Kidney epithelial cell (primary cell): Measurements from ENCODE around the gene IL34. TPM values are rescaled to one million over a fixed set of nuclear protein-coding genes. Genes with fewer than 3 reads are reported as not detected.

ENCODE experiments used
- DNase-seq: peaks from one replicate; pipeline ENCODE4 v3.0.0-alpha.2; 2010; ENCODE audit warnings: low read depth
- H3K27me3 ChIP-seq: 2 replicates; pipeline ENCODE4 v1.6.0; 2011; ENCODE audit warnings: low read length; ENCODE audit not compliant: control insufficient read depth, insufficient read depth
- H3K36me3 ChIP-seq: 2 replicates; pipeline ENCODE4 v1.5.1; 2011; ENCODE audit warnings: low read length; ENCODE audit not compliant: control insufficient read depth, insufficient read depth
- H3K4me3 ChIP-seq: 2 replicates; pipeline ENCODE4 v1.5.1; 2011; ENCODE audit warnings: low read depth, mild to moderate bottlenecking, control low read depth, low read length
- total RNA-seq: library from RNA; depleted of rRNA; stranded (reverse); fragments of >200 nt; gene quantifications from 2 replicates; pipeline ENCODE4 v1.2.3, GENCODE V29; 2015
- TF ChIP-seq, protein P1 (sequence below): IDR thresholded peaks from 2 replicates; pipeline ENCODE4 v1.5.1; 2011; ENCODE audit warnings: mild to moderate bottlenecking, moderate library complexity, low read length, control low read depth, inconsistent platforms; ENCODE audit not compliant: insufficient read depth, poor library complexity, severe bottlenecking

Gene IL34
- total RNA-seq, 1 donor from 2014 or later: 0.25 TPM

DNA sequence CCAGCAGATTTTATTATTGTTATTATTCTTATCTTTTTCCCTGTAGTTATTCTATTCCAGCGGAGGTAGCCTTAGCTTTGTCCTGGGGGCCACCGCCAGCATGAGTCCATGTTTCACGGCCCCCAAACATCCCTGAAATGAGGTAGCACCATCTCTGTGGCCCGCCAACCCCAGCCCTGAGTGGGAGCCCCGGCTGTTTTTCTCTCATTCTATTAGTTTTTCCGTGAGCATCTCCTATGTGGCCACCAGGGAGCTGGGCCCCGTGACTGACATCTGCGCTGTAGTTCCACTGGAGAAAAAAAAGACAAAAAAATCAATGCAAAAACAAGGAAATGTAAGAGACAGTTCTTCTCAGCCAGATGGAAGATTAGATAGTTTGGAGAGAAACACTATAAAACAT lies 43.5 kb upstream of the IL34 start:
- TF ChIP-seq, protein P1, sequence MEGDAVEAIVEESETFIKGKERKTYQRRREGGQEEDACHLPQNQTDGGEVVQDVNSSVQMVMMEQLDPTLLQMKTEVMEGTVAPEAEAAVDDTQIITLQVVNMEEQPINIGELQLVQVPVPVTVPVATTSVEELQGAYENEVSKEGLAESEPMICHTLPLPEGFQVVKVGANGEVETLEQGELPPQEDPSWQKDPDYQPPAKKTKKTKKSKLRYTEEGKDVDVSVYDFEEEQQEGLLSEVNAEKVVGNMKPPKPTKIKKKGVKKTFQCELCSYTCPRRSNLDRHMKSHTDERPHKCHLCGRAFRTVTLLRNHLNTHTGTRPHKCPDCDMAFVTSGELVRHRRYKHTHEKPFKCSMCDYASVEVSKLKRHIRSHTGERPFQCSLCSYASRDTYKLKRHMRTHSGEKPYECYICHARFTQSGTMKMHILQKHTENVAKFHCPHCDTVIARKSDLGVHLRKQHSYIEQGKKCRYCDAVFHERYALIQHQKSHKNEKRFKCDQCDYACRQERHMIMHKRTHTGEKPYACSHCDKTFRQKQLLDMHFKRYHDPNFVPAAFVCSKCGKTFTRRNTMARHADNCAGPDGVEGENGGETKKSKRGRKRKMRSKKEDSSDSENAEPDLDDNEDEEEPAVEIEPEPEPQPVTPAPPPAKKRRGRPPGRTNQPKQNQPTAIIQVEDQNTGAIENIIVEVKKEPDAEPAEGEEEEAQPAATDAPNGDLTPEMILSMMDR: no peak
- H3K4me3 ChIP-seq: no peak overlapping the region
- H3K27me3 ChIP-seq: peaks cover 6% of the 10 kb centered on the region
- no peaks in the 10 kb centered on the region for H3K36me3 ChIP-seq
- DNase-seq: no peak

DNA sequence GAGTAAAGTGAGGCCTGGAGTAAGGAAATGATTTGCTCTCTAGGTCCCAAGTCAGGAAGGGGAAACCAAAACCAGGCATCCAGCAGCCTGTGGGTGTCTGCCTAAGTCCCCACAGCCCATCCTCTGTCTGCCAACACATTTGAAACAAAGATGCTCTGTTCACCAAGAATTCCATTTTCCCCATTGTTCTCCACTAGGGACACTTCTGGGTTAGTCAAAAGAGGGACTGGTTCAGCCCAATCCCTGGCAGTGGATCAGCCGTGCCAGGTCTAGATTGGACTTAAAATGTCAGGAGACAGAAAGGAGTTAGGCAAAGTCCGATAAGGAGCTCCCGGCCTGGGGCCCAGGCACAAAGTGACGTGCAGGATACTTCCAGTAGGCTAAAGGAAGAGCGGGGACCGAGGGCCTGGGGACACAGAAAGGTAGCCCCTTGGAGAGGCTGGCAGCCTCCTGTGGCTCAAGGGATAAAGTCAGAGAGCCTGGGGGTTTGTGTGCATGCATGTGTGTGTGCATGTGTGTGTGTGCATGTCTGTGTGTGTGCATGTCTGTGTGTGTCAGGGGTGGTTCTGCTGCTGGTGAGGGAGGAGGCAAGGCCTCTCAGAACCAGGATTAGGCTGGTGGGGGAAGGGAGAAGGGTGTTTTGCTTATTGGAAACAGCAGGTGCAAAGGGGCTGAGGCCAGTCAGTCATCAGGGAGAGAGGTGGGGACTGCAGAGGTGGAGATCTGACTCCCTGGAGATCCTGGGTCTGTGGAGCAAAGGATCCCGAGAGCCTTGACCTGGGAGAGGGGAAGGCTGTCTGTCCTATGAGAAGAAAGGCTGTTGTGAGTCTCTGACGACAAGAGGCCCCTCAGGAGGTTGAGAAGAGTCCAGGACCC lies 41.7 kb upstream of the IL34 start:
- DNase-seq: no peak
- TF ChIP-seq, protein P1: no peak
- no peak overlapping the region for H3K4me3 ChIP-seq
- peaks cover 6% of the 10 kb centered on the region for H3K27me3 ChIP-seq
- H3K36me3 ChIP-seq: no peaks in the 10 kb centered on the region

DNA sequence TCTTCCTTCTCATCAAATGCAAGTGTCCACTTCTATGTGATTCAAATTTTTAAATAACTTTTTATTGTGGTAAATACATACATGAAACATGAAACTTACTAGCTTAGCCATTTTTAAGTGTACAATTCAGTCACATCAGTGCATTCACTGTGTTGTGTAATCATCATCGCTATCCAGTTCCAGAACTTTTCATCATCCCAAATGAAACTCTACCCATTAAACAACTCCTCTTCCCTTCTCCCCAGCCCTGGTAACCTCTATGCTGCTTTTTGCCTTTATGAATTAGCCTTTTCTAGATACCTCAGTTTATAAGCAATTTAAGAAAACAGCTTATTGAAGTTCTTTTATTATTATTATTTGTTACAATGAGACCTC lies 41.1 kb upstream of the IL34 start:
- Histone ChIP-seq H3K36me3 (no peaks in the 10 kb centered on the region), H3K27me3 (peaks cover 2% of the 10 kb centered on the region), H3K4me3 (no peak overlapping the region)
- no peak for DNase-seq
- TF ChIP-seq, protein P1: no peak

DNA sequence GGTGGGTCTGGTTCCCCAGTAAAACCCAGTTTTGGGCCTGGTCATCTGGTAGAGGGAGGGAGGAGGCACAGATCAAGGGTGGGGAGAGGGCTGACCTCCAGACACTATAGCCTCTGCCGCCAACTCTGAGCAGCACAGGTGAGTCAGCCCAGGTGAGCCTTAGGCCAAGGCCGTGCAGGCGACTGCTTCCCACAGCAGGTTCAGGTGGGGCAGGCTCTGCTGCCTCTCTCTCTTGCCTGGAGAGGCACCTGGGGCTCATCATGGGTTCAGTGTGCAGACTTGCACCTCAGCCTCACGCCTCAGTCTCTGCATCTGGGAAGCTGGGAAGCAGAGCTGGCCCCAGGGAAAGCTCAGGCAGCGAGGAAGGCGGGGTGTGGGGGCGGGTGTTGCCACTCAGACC lies 37.8 kb upstream of the IL34 start:
- Histone ChIP-seq H3K36me3 (no peaks in the 10 kb centered on the region), H3K4me3 (no peak overlapping the region), H3K27me3 (no peaks in the 10 kb centered on the region)
- DNase-seq: no peak
- TF ChIP-seq, protein P1: no peak

DNA sequence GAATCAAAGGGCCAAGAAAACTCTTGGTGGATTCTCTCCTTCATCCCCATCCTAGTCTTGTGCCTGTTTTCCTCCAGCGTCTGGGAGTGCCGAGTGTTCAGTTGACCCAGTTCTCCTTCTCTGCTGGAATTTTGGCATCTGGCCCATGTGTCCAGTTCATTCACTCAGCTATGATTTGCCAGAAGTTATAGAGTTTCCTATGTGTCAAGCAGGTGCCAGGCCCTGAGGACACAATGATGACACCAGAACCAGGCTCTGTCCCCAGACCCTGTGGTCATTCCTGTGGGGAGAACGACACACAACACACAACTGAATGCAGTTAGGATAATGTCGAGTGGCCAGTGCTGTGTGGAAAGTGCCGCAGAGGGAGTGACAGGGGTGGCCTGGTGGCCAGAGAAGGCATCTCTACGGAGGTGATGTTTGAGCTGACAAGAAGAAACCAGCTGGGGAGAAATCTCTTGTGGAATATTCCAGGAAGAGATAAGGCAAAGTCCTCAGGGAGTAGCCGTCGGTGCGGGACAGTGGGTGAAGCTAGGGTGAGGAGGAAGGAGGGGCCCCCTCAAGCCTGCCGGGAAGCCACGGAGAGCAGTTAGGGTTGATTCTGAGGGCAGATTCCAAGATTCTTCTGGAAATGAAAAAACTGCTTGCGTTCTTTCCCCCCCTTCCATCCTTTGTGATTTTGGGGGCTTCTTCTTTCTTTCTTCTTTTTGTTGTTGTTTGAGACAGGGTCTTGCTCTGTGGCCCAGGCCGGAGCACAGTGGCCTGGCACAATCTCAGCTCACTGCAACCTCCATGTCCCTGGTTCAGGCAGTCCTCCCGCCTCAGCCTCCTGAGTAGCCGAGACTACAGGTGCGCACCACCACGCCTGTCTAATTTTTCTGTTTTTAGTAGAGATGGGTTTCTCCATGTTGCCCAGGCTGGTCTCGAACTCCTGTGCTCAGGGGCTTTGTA lies 35.8 kb upstream of the IL34 start:
- TF ChIP-seq, protein P1: no peak
- H3K4me3 ChIP-seq: no peak overlapping the region
- no peaks in the 10 kb centered on the region for H3K36me3 ChIP-seq
- DNase-seq: no peak
- no peaks in the 10 kb centered on the region for H3K27me3 ChIP-seq
